GM19328 (cell line): ENCODE data around the gene YEATS2.
"Not testable (repeated sequence)": the region's sequence is repeated elsewhere in the genome, so short reads cannot be mapped to it uniquely, and the experiment has no call there.

Source experiments
- ATAC-seq: cut with Tn5 transposase; IDR thresholded peaks from one replicate; pipeline ENCODE4 v1.9.1; 2021; ENCODE audit warnings: mild to moderate bottlenecking, moderate library complexity; ENCODE audit not compliant: unreplicated experiment

The YEATS2 gene

DNA sequence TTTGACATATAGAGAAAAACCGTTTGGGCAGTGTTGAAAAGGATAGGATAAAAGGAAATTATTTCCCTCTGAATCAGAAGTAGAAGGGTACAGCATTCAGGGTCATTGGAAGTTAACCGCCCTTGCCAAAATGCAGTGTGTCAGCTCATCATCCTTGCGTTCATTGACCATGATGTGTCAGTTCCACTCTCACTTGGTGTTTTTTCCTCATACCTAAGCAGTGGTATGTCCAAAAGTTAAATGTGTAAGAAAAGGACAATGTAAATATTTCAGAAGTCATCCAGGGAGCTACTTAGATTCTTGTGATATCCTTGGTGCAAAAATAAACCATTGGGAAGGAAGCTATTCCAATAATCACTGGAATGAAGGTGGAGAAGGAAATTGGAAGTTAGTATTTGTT lies 77.0 kb downstream of the YEATS2 start:
- no peak for ATAC-seq

GRCh38 chr3:183775781-183776180 lies 78.2 kb downstream of the YEATS2 start:
- ATAC-seq, result no peak

DNA sequence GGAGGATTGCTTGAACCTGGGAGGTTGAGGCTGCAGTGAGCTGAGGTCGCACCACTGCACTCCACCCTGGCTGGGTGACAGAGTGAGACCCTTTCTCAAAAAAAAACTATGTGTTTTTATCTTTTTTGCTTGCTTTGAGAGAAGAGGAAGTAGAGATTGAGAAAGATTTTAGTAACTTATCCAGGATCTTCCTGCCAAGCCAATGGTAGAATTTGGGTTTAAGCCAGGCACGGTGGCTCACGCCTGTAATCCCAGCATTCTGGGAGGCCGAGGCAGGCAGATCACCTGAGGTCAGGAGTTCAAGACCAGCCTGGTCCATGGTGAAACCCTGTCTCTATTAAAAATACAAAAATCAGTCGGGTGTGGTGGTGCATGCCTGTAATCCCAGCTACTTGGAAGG lies 78.9 kb downstream of the YEATS2 start:
- ATAC-seq, result not testable (repeated sequence)

DNA sequence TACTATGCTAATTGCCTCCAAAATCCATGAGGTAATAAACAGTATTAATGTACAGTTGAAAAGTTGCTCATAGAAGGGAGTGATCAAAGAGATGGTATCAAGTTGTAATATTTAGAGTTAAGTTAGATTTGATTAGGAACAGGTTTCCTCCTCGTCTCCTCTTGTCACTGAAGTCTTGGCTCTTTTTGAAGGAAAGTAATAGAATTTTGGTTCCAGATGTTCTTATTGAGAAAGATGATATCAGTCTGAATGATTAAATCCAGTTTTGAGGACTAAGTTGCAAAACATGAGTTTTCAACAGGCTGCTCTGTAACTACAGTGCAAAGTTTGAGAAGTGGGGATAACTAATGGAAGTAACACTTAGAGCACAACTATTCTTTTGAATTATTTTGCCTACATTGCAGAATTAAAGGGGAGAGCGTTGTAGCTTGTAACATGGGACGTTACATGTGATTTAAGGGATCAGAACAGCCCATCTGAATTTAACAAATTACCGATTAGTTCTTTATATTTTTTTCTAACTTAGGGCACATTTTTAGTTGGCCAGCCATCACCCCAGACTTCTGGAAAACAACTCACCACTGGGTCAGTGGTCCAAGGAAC lies 79.5 kb downstream of the YEATS2 start:
- no peak for ATAC-seq

DNA sequence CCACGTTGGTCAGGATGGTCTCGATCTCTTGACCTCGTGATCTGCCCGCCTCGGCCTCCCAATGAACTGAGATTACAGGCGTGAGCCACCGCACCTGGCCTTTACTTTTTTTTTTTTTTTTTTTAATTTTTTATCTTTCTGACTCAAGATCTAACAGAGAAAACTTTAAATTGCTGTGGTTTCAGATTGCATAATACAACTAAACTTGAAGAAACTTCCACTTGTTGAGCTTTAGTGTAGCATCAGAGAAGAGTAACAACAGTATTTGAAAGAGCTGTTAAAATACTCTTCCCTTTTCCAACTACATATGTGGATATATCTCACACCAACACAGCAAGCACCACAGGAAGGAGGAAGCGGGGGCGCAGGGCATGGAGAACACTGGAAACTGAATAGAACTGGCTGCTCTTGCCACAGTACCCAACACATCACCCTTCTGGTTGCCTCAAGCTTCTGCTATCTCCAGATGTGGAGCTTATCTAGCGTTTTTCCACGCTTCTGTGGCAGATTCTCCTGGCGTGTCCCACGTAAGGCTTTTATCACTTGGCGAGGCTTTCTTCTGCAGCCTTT lies 82.4 kb downstream of the YEATS2 start:
- ATAC-seq, result no peak

GRCh38 chr3:183781246-183781645 lies 83.6 kb downstream of the YEATS2 start:
- ATAC-seq, result no peak

- no peak for ATAC-seq
These were observed 85.1 kb downstream of the YEATS2 start for GRCh38 chr3:183782576-183783276.

DNA sequence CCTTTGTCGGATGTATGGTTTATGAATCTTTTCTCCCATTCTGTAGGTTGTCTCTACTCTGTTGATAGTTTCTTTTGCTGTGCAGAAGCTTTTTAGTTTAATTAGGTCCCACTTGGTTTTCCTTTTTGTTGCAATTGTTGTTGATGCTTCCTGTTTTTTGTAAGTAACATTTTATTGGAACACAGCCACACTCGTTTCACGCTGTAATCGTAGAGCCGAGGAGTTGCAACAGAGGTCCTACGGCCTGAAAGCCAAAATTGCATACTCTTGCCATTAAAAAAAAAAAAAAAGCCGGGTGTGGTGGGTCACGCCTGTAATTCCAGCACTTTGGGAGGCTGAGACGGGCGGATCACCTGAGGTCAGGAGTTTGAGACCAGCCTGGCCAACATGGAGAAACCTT lies 86.9 kb downstream of the YEATS2 start:
- not testable (repeated sequence) for ATAC-seq

DNA sequence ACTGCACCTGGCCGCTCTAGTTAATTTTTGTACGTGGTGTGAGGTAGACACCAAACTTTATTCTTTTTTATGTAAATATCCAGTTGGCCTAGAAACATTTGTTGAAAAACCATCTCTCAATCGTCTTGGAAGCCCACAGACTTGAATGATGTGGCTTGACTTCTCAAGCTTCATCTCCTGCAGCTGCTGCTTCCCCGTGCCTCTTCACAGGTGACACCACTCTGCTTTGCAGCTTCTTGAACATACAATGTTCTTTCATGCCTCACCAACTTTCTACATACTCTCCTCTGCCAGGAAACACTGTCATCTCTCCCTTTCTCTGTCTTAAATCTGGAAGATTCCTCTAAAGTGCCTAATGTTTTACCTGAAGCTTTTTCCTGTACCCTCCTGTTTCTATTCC lies 92.2 kb downstream of the YEATS2 start:
- ATAC-seq, result no peak

DNA sequence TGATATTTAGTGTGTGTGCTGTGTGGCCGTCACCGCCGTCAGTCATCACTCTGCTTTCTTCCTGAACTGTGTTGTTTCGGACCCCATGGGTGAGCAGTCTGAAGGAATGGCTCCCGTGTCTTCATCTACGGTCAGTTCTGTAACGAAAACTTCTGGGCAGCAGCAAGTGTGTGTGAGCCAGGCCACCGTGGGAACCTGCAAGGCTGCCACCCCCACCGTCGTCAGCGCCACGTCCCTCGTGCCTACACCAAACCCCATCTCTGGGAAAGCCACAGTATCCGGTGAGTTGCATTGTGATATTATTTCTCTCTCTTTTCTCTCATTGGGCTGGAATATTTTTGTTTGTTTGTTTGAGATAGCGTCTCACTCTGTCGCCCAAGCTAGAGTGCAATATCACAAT lies 93.1 kb downstream of the YEATS2 start:
- no peak for ATAC-seq

DNA sequence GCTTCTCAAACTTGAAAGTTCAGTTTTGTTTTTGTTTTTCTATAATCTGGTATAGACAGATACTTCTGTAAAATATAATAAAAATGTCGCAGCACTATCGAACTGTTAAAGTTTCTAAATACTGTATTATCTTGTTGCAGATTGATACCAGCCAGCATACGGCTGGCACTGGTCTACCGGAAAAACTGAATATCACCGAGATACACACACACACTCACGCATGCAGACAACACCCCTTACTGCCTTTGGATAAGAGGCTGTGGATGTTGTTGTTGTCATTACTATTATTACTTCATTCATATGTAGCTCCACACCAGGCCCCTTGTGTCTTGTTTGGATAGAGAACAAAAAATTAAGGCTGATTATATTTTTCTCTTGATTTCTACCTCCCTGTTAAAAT lies 95.4 kb downstream of the YEATS2 start:
- no peak for ATAC-seq

DNA sequence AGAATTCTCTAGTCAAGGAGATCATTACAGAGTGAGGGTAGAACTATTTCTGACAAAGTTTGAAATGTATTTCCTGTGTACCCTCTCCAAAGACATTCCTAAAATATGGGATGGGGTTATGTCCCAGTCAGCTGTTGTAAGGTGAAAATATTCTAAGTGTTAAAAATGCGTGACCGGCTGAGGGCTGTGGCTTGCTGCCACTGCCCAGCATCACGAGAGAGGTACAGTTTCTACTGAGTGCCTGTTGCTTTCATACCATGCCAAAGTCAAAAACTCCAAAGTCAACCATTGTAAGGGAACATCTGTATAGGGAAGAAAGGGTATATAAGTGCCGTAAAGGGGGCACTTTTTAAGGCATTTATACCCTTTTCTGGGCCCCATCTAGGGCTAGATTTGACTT lies 96.9 kb downstream of the YEATS2 start:
- ATAC-seq, result no peak

DNA sequence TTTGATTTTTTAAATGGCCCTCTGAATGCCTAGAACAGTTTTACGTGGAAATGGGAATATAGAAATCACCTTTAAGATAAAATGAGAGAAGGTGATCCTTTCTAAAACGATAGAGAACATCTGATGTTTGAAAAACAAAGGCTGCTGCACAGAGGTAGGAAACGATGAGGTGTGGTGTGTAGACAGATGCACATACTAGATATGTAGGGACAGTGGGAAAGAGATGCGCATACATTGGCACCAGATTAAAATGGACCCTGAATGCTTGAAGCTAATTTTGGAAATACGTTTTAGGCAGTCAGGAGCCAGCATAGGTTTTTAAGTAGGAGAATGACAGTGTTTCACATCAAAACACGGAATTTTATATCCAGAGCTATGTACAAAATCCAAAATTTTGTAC lies 98.8 kb downstream of the YEATS2 start:
- no peak for ATAC-seq

DNA sequence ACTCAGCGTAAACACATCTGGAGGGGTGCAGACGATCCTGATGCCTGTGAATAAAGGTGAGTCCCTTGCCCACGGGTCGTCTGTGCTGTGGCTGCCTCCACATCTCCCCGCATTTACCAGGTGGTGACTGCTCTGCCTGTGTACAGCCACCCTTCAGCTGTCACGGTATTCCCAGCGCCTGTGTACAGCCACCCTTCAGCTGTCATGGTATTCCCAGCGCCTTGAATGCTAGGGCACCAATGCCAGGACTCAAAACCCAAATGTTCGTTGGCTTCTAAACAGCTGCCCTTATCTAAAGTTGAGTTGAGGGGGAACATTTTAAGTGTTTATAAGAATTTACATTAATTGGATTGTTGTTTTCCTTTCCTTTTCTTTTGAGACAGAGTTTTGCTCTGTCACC lies 100.4 kb downstream of the YEATS2 start:
- ATAC-seq, result no peak

DNA sequence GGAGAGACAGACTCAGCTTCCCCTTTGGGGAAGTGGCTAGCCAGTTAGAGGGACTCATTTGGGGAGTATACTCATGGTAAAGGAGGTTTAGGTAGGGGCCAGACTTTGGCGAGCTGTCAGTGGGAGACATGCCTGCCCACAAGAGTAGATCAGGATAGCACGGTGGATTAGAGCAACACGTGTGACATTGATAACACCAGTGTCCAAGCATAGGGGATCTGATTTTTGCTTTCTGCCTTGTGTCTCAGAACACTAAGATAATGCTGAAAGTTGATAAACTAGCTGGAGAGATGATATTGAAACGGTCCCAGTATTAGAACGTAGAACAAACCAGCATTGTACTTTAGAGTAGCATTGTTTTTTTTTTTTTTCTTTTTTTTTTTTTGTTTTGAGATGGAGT lies 101.9 kb downstream of the YEATS2 start:
- ATAC-seq, result no peak

GRCh38 chr3:183800243-183800863 lies 102.8 kb downstream of the YEATS2 start:
- no peak for ATAC-seq

GRCh38 chr3:183801601-183802000 lies 104.0 kb downstream of the YEATS2 start:
- no peak for ATAC-seq

DNA sequence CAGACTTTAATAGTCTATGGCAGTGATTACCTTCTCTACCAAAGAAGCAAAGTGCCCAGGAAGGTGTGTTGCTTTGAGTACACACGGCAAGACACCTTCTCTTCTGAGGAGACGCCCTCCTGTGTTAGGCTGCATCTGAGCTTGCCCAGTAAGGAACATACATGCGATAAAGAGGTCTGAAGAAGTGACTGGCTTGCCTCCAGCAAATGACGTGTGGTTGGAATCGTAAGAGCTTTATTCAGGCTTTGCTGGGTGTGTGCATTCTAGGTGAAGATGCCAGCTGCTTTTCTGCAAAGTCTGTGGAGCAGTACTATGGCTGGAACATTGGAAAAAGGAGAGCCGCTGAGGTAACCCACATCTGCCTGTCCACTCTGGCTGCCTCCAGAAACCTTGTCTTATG lies 105.4 kb downstream of the YEATS2 start:
- ATAC-seq, result no peak

- no peak for ATAC-seq
These were observed 109.7 kb downstream of the YEATS2 start for GRCh38 chr3:183807209-183807728.

GRCh38 chr3:183807881-183808280 lies 110.3 kb downstream of the YEATS2 start:
- ATAC-seq, result no peak

GRCh38 chr3:183808355-183808754 lies 110.8 kb downstream of the YEATS2 start:
- no peak for ATAC-seq

DNA sequence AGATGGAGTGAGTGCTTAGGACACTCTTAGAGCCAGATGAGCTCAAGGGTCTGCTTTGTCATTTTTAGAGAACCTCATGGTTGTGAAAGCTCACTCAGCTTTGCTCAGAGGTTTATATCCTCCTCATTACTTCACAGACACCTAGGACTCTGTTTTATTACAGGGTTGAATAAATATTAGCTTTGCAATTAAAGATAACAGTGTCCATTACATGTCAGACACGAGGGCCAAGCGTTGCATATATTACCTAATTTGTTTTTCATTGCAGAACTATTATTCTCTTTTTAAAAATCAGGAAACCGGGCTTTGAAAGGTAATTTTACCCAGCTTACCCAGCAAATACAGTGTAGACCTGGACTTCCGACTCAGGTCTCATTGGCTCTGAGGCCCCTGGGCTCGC lies 111.7 kb downstream of the YEATS2 start:
- ATAC-seq, result no peak
